Lower lobe of right lung (tissue), 2 donors: Measurements from ENCODE around the gene NR4A1. TPM values are rescaled to one million over a fixed set of nuclear protein-coding genes. Genes with fewer than 3 reads are reported as not detected.

Experiments used
- ATAC-seq, 2 donors: fragments of 200-7000 bp; cut with Tn5 transposase; one replicate each; pipeline ENCODE4 v1.9.1; 2020 to 2022; ENCODE audit warnings: mild to moderate bottlenecking in 2 of 2, moderate library complexity in 2 of 2
- DNase-seq: peaks from one replicate; pipeline ENCODE4 v3.0.0-alpha.2; 2020
- H3K27ac ChIP-seq: fragments of 200-600 bp; one replicate; pipeline ENCODE4 v1.8.0; 2022
- H3K27me3 ChIP-seq: fragments of 200-600 bp; one replicate; pipeline ENCODE4 v1.8.0; 2022; ENCODE audit warnings: low read depth
- H3K36me3 ChIP-seq: fragments of 200-600 bp; one replicate; pipeline ENCODE4 v1.8.0; 2022; ENCODE audit warnings: mild to moderate bottlenecking
- H3K4me1 ChIP-seq: fragments of 200-600 bp; one replicate; pipeline ENCODE4 v1.8.0; 2022
- H3K4me3 ChIP-seq: fragments of 200-600 bp; one replicate; pipeline ENCODE4 v1.8.0; 2022; ENCODE audit warnings: mild to moderate bottlenecking
- H3K9me3 ChIP-seq: fragments of 200-600 bp; one replicate; pipeline ENCODE4 v1.8.0; 2022
- intact Hi-C: fragments of 100-400 bp; cut with DNase I; formaldehyde crosslinking; loops from one replicate; pipeline ENCODE4 v1.11.0; 2022
- total RNA-seq: library from RNA; stranded (reverse); fragmentation: NEBNext Ultra II Directional; extraction: Animal tissue kit (Norgen Biotek cat#: 25700); gene quantifications from one replicate; pipeline ENCODE4 v1.2.1, GENCODE V29; 2021
- TF ChIP-seq, protein P1 (sequence below): fragments of 200-600 bp; IDR thresholded peaks from one replicate; pipeline ENCODE4 v1.8.0; 2022; ENCODE audit warnings: antibody characterized with exemption, mild to moderate bottlenecking
- donor health status: DM: no; HTN: yes; CAD: no; lungs with severe emphysema.

Gene NR4A1
- total RNA-seq, 1 donor from 2014 or later: 39.3 TPM

DNA sequence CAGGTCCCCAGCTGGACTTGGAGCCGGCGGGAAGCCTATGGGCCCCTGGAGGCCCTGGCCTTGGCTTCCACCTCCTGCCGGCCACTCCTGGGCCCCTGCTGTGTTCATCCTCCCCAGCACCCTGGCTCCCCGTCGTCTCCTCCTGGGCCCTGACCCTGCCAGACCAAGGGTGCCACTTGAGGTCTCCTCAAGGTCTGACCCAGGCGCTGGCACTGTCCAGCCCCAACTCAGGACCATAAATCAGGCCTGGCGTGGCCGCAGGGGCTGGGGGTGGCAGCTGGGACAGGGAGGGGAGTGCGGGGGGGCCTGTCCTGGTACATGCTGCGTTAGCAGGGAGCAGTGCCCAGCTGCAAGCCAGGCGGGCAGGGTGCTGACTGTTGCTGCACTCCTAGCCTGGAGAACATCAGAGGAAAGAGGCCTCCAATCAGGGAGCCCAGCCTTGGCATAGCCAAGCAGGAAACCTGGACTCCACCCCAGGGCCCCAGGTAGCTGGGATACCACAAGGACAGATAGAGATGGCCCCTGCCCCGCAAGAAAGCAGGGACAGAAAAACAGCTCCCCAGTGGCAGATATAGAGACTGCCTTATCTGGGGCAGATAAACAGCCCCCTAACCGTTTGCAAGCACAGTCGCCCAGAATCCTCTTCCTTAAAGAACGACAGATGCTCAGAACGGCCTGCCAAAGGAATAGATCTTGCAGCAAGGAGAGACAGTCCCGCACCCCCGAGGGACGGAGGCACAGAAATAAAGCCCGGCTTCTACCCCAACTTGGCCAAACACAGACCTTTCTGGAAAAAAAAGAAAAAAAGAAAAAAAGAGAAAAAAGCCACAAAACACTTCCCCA is 12.1 kb downstream of the NR4A1 start:
- intact Hi-C loops: no loop called here
- H3K36me3 ChIP-seq: peaks cover 15% of the 10 kb centered on the region
- ATAC-seq: no peak
- no peak overlapping the region for H3K4me3 ChIP-seq
- H3K4me1 ChIP-seq: peaks cover 8% of the 10 kb centered on the region
- H3K9me3 ChIP-seq: no peaks in the 10 kb centered on the region
- H3K27ac ChIP-seq: no peak overlapping the region
- no peaks in the 10 kb centered on the region for H3K27me3 ChIP-seq
- TF ChIP-seq, protein P1, sequence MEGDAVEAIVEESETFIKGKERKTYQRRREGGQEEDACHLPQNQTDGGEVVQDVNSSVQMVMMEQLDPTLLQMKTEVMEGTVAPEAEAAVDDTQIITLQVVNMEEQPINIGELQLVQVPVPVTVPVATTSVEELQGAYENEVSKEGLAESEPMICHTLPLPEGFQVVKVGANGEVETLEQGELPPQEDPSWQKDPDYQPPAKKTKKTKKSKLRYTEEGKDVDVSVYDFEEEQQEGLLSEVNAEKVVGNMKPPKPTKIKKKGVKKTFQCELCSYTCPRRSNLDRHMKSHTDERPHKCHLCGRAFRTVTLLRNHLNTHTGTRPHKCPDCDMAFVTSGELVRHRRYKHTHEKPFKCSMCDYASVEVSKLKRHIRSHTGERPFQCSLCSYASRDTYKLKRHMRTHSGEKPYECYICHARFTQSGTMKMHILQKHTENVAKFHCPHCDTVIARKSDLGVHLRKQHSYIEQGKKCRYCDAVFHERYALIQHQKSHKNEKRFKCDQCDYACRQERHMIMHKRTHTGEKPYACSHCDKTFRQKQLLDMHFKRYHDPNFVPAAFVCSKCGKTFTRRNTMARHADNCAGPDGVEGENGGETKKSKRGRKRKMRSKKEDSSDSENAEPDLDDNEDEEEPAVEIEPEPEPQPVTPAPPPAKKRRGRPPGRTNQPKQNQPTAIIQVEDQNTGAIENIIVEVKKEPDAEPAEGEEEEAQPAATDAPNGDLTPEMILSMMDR: no peak
- no peak for DNase-seq

- DNase-seq (no peak), ATAC-seq (no peak)
- Histone ChIP-seq H3K27ac (no peak overlapping the region), H3K27me3 (no peaks in the 10 kb centered on the region), H3K9me3 (no peaks in the 10 kb centered on the region), H3K36me3 (peaks cover 7% of the 10 kb centered on the region), H3K4me3 (no peak overlapping the region), H3K4me1 (peaks cover under 1% of the 10 kb centered on the region)
- intact Hi-C loops: no loop called here
- TF ChIP-seq, protein P1: no peak
Observed at GRCh38 chr12:52063981-52064649, 12.9 kb downstream of the NR4A1 start.

GRCh38 chr12:52066346-52067080 is 15.3 kb downstream of the NR4A1 start:
- H3K9me3 ChIP-seq: no peaks in the 10 kb centered on the region
- TF ChIP-seq, protein P1: no peak
- ATAC-seq: no peak

GRCh38 chr12:52067081-52067374 is 15.8 kb downstream of the NR4A1 start:
- Histone ChIP-seq H3K4me1 (peaks cover 15% of the 10 kb centered on the region), H3K9me3 (no peaks in the 10 kb centered on the region), H3K27ac (no peak overlapping the region), H3K36me3 (peaks cover 1% of the 10 kb centered on the region), H3K4me3 (no peak overlapping the region), H3K27me3 (no peaks in the 10 kb centered on the region)
- DNase-seq: no peak
- intact Hi-C loops: no loop called here
- TF ChIP-seq, protein P1: no peak
- no peak for ATAC-seq

More at GRCh38 chr12:52066346-52067080, 15.3 kb downstream of the NR4A1 start:
- no peak overlapping the region for H3K27ac ChIP-seq
- no peaks in the 10 kb centered on the region for H3K27me3 ChIP-seq
- intact Hi-C loops: no loop called here
- H3K4me1 ChIP-seq: peaks cover 13% of the 10 kb centered on the region
- DNase-seq: no peak
- H3K36me3 ChIP-seq: no peaks in the 10 kb centered on the region
- no peak overlapping the region for H3K4me3 ChIP-seq

DNA sequence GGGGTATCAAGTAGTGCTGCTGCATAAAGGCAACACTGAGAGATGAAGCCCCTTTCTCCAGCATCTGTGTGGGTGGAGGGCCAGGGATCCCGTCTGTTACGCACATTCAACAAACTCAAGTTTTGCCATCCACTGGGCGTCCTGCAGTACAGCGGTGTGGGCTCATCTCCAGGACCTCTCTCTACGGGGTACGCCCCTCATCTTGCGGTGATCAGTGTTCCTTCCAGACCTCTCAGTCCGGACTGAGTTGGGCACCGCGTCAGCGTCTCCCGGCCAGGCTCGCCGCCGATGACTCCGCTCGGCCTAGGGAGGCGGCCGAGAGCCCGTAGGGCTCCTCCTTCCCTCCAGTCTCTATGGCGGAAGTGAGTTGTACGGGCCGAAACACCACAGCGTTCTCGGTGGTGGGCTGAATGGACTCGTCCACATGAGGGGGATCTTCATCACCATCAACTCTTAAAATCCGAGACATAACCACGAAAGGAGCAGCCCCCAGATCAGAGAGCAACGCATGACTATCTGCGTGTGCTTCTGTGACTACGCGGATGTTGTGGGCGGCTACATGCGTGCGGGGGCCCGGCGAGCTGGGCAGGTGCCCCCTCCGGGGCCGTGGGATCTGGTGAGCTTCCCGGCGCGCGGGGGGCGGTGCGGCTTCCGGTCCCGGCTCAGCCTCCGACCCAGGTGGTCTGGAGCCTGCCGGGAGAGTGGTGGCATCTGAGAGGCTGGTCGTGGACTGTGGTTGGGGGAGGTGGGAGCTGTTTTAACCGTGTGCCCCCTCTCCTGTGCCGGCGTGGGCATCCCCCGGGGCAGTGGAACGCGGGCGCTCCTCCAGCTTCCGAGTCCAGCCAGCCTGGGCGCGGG is 18.3 kb downstream of the NR4A1 start, which contains the start of gene ATG101:
TSS of gene ATG101 (plus strand) at position 652 of the 858 bp plus-strand sequence. CDS start 3,673 bp downstream, outside the sequence.
- intact Hi-C loops: no loop called here
- DNase-seq (peak; percentile 93), ATAC-seq (peak; percentile 98 to 99)
- Histone ChIP-seq H3K4me3 (peak within 1 kb of the TSS; percentile 94), H3K36me3 (peaks cover 25% of the 10 kb centered on the region), H3K27ac (peak within 1 kb of the TSS; percentile 95), H3K9me3 (no peaks in the 10 kb centered on the region), H3K27me3 (no peaks in the 10 kb centered on the region), H3K4me1 (peaks cover 34% of the 10 kb centered on the region)
- TF ChIP-seq, protein P1: peak; percentile 79
